ENCODE data around the gene DIS3L2. TPM values are rescaled to one million over a fixed set of nuclear protein-coding genes. Genes with fewer than 3 reads are reported as not detected.
A peak's percentile ranks its signal among the peaks of the same experiment; 100 is the strongest.

The DIS3L2 gene
- total and polyA plus RNA-seq, 5 donors from 2014 or later = 10.9 to 76.9 (median 21.0) TPM

GRCh38 chr2:231920795-231921194, 40.7 kb upstream of the DIS3L2 start:
- no peak overlapping the region for H3K4me3 Mint-ChIP-seq
- no peak for ATAC-seq (ENCODE audit: low read depth in 2 of 2)

GRCh38 chr2:231922311-231923009, 39.1 kb upstream of the DIS3L2 start:
- H3K4me3 ChIP-seq (ENCODE audit: low read depth, low read length) = no peak overlapping the region
- H3K27ac Mint-ChIP-seq = no peak overlapping the region
- no peak overlapping the region for H3K4me3 Mint-ChIP-seq
- no peaks in the 10 kb centered on the region for H3K36me3 Mint-ChIP-seq
- H3K9me3 ChIP-seq (ENCODE audit: control insufficient read depth in 2 of 2, low read length in 2 of 2) = no peaks in the 10 kb centered on the region
- DNase-seq (no peak), ATAC-seq (ENCODE audit: low read depth in 2 of 2) (no peak)
- no peaks in the 10 kb centered on the region for H3K36me3 ChIP-seq (ENCODE audit: control insufficient read depth, insufficient read depth, low read length)
- peaks cover 4% of the 10 kb centered on the region for H3K27me3 ChIP-seq (ENCODE audit: control insufficient read depth, insufficient read depth, low read length)
- H3K27me3 Mint-ChIP-seq = peaks cover 28% of the 10 kb centered on the region
- H3K4me1 Mint-ChIP-seq = peaks cover 0 to 20% (median 5%) of the 10 kb centered on the region in 4 donors
- H3K27ac ChIP-seq (ENCODE audit: insufficient read depth, low read length, poor library complexity, severe bottlenecking) = no peak overlapping the region
- H3K9me3 Mint-ChIP-seq = no peaks in the 10 kb centered on the region
- peaks cover 24% of the 10 kb centered on the region for H3K4me1 ChIP-seq (ENCODE audit: control insufficient read depth, insufficient read depth, low read length, poor library complexity, severe bottlenecking)

More at GRCh38 chr2:231920795-231921194, 40.7 kb upstream of the DIS3L2 start:
- Mint-ChIP-seq H3K27ac (no peak overlapping the region), H3K4me1 (peaks cover 0 to 10% (median 5%) of the 10 kb centered on the region in 4 donors), H3K36me3 (no peaks in the 10 kb centered on the region), H3K27me3 (peaks cover 20% of the 10 kb centered on the region), H3K9me3 (no peaks in the 10 kb centered on the region)
- peaks cover 4% of the 10 kb centered on the region for H3K27me3 ChIP-seq (ENCODE audit: control insufficient read depth, insufficient read depth, low read length)
- H3K36me3 ChIP-seq (ENCODE audit: control insufficient read depth, insufficient read depth, low read length) = no peaks in the 10 kb centered on the region
- H3K4me1 ChIP-seq (ENCODE audit: control insufficient read depth, insufficient read depth, low read length, poor library complexity, severe bottlenecking) = peaks cover 11% of the 10 kb centered on the region
- no peak for DNase-seq
- no peak overlapping the region for H3K27ac ChIP-seq (ENCODE audit: insufficient read depth, low read length, poor library complexity, severe bottlenecking)
- H3K9me3 ChIP-seq (ENCODE audit: control insufficient read depth in 2 of 2, low read length in 2 of 2) = no peaks in the 10 kb centered on the region
- no peak overlapping the region for H3K4me3 ChIP-seq (ENCODE audit: low read depth, low read length)

GRCh38 chr2:231923010-231923344, 38.5 kb upstream of the DIS3L2 start:
- Mint-ChIP-seq H3K4me1 (peaks cover 0 to 20% (median 5%) of the 10 kb centered on the region in 4 donors), H3K4me3 (no peak overlapping the region), H3K27me3 (peaks cover 33% of the 10 kb centered on the region), H3K36me3 (no peaks in the 10 kb centered on the region), H3K9me3 (no peaks in the 10 kb centered on the region), H3K27ac (no peak overlapping the region)
- no peak for ATAC-seq (ENCODE audit: low read depth in 2 of 2)
- H3K36me3 ChIP-seq (ENCODE audit: control insufficient read depth, insufficient read depth, low read length) = no peaks in the 10 kb centered on the region
- H3K9me3 ChIP-seq (ENCODE audit: control insufficient read depth in 2 of 2, low read length in 2 of 2) = no peaks in the 10 kb centered on the region
- DNase-seq = no peak
- no peak overlapping the region for H3K27ac ChIP-seq (ENCODE audit: insufficient read depth, low read length, poor library complexity, severe bottlenecking)
- H3K4me1 ChIP-seq (ENCODE audit: control insufficient read depth, insufficient read depth, low read length, poor library complexity, severe bottlenecking) = peaks cover 24% of the 10 kb centered on the region
- peaks cover 4% of the 10 kb centered on the region for H3K27me3 ChIP-seq (ENCODE audit: control insufficient read depth, insufficient read depth, low read length)
- no peak overlapping the region for H3K4me3 ChIP-seq (ENCODE audit: low read depth, low read length)

- ATAC-seq (ENCODE audit: low read depth in 2 of 2) (no peak), DNase-seq (no peak)
- Mint-ChIP-seq H3K9me3 (no peaks in the 10 kb centered on the region), H3K27me3 (peaks cover 46% of the 10 kb centered on the region), H3K4me1 (peaks cover 0 to 20% (median 5%) of the 10 kb centered on the region in 4 donors), H3K27ac (peak overlapping the region in 1 of 3 donors; percentile 55), H3K36me3 (no peaks in the 10 kb centered on the region), H3K4me3 (peak overlapping the region; percentile 33 to 85 (median 52))
- H3K4me3 ChIP-seq (ENCODE audit: low read depth, low read length) = no peak overlapping the region
- peaks cover 4% of the 10 kb centered on the region for H3K27me3 ChIP-seq (ENCODE audit: control insufficient read depth, insufficient read depth, low read length)
- no peaks in the 10 kb centered on the region for H3K9me3 ChIP-seq (ENCODE audit: control insufficient read depth in 2 of 2, low read length in 2 of 2)
- no peaks in the 10 kb centered on the region for H3K36me3 ChIP-seq (ENCODE audit: control insufficient read depth, insufficient read depth, low read length)
- H3K4me1 ChIP-seq (ENCODE audit: control insufficient read depth, insufficient read depth, low read length, poor library complexity, severe bottlenecking) = peaks cover 24% of the 10 kb centered on the region
- H3K27ac ChIP-seq (ENCODE audit: insufficient read depth, low read length, poor library complexity, severe bottlenecking) = no peak overlapping the region
These were observed 37.3 kb upstream of the DIS3L2 start for GRCh38 chr2:231923951-231924888.

GRCh38 chr2:231924889-231925275, 36.6 kb upstream of the DIS3L2 start:
- Mint-ChIP-seq H3K4me1 (peaks cover 0 to 20% (median 5%) of the 10 kb centered on the region in 4 donors), H3K9me3 (no peaks in the 10 kb centered on the region), H3K27ac (no peak overlapping the region), H3K27me3 (peaks cover 49% of the 10 kb centered on the region), H3K36me3 (no peaks in the 10 kb centered on the region), H3K4me3 (peak overlapping the region in 3 of 4 donors; percentile 33 to 85 (median 64))
- DNase-seq = no peak
- no peaks in the 10 kb centered on the region for H3K9me3 ChIP-seq (ENCODE audit: control insufficient read depth in 2 of 2, low read length in 2 of 2)
- peaks cover 4% of the 10 kb centered on the region for H3K27me3 ChIP-seq (ENCODE audit: control insufficient read depth, insufficient read depth, low read length)
- H3K4me3 ChIP-seq (ENCODE audit: low read depth, low read length) = no peak overlapping the region
- no peak overlapping the region for H3K27ac ChIP-seq (ENCODE audit: insufficient read depth, low read length, poor library complexity, severe bottlenecking)
- H3K4me1 ChIP-seq (ENCODE audit: control insufficient read depth, insufficient read depth, low read length, poor library complexity, severe bottlenecking) = peaks cover 24% of the 10 kb centered on the region
- ATAC-seq (ENCODE audit: low read depth in 2 of 2) = no peak
- H3K36me3 ChIP-seq (ENCODE audit: control insufficient read depth, insufficient read depth, low read length) = no peaks in the 10 kb centered on the region

GRCh38 chr2:231925303-231926179, 36.0 kb upstream of the DIS3L2 start:
- Mint-ChIP-seq H3K9me3 (no peaks in the 10 kb centered on the region), H3K27ac (no peak overlapping the region), H3K27me3 (peaks cover 53% of the 10 kb centered on the region), H3K4me1 (peaks cover 0 to 20% (median 5%) of the 10 kb centered on the region in 4 donors), H3K4me3 (peak overlapping the region in 1 of 4 donors; percentile 64), H3K36me3 (no peaks in the 10 kb centered on the region)
- no peaks in the 10 kb centered on the region for H3K9me3 ChIP-seq (ENCODE audit: control insufficient read depth in 2 of 2, low read length in 2 of 2)
- no peak overlapping the region for H3K4me3 ChIP-seq (ENCODE audit: low read depth, low read length)
- H3K27ac ChIP-seq (ENCODE audit: insufficient read depth, low read length, poor library complexity, severe bottlenecking) = no peak overlapping the region
- H3K4me1 ChIP-seq (ENCODE audit: control insufficient read depth, insufficient read depth, low read length, poor library complexity, severe bottlenecking) = peaks cover 24% of the 10 kb centered on the region
- peak; percentile 60 to 69 for ATAC-seq (ENCODE audit: low read depth in 2 of 2)
- no peaks in the 10 kb centered on the region for H3K36me3 ChIP-seq (ENCODE audit: control insufficient read depth, insufficient read depth, low read length)
- peaks cover 4% of the 10 kb centered on the region for H3K27me3 ChIP-seq (ENCODE audit: control insufficient read depth, insufficient read depth, low read length)
- peak; percentile 52 to 63 (median 61) for DNase-seq

- no peak within 1 kb of the TSS for H3K27ac ChIP-seq (ENCODE audit: insufficient read depth, low read length, poor library complexity, severe bottlenecking)
- H3K9me3 ChIP-seq (ENCODE audit: control insufficient read depth in 2 of 2, low read length in 2 of 2) = no peaks in the 10 kb centered on the region
- peak within 1 kb of the TSS; percentile 49 to 78 (median 64) for H3K4me3 Mint-ChIP-seq
- H3K27me3 ChIP-seq (ENCODE audit: control insufficient read depth, insufficient read depth, low read length) = peaks cover 4% of the 10 kb centered on the region
- DNase-seq (peak; percentile 16 to 59 (median 34)), ATAC-seq (ENCODE audit: low read depth in 2 of 2) (peak; percentile 56 to 57)
- H3K36me3 Mint-ChIP-seq = no peaks in the 10 kb centered on the region
- H3K4me1 ChIP-seq (ENCODE audit: control insufficient read depth, insufficient read depth, low read length, poor library complexity, severe bottlenecking) = peaks cover 24% of the 10 kb centered on the region
- H3K27ac Mint-ChIP-seq = no peak within 1 kb of the TSS
- no peak within 1 kb of the TSS for H3K4me3 ChIP-seq (ENCODE audit: low read depth, low read length)
- peaks cover 0 to 20% (median 5%) of the 10 kb centered on the region in 4 donors for H3K4me1 Mint-ChIP-seq
- H3K27me3 Mint-ChIP-seq = peaks cover 55% of the 10 kb centered on the region
- no peaks in the 10 kb centered on the region for H3K36me3 ChIP-seq (ENCODE audit: control insufficient read depth, insufficient read depth, low read length)
- no peaks in the 10 kb centered on the region for H3K9me3 Mint-ChIP-seq
These were observed 35.3 kb upstream of the DIS3L2 start, which contains the start of gene NPPC for GRCh38 chr2:231926180-231926741. Gene NPPC (minus strand): TSS chr2:231926396. CDS start chr2:231926249, 147 bp downstream.

Measured in CD4-positive, CD25-positive, alpha-beta regulatory T cell (primary cell).